HG03139 (cell line): ENCODE data around the gene C5orf22.
"Not testable (repeated sequence)": the region's sequence is repeated elsewhere in the genome, so short reads cannot be mapped to it uniquely, and the experiment has no call there.

ENCODE experiments used
- ATAC-seq: cut with Tn5 transposase; IDR thresholded peaks from one replicate; pipeline ENCODE4 v1.9.1; 2021; ENCODE audit not compliant: unreplicated experiment

The C5orf22 gene

GRCh38 chr5:31531888-31532547, at the start of gene C5orf22, which contains the start of gene DROSHA:
Gene C5orf22, plus strand, starts transcription at chr5:31532301. Its CDS starts 92 bp downstream, at chr5:31532393.
Gene DROSHA, minus strand, starts transcription at chr5:31532093. Its CDS starts 3,034 bp downstream, at chr5:31529059.
- ATAC-seq: peak; percentile 93

GRCh38 chr5:31485376-31486207, 46.5 kb upstream of the C5orf22 start:
- no peak for ATAC-seq

DNA sequence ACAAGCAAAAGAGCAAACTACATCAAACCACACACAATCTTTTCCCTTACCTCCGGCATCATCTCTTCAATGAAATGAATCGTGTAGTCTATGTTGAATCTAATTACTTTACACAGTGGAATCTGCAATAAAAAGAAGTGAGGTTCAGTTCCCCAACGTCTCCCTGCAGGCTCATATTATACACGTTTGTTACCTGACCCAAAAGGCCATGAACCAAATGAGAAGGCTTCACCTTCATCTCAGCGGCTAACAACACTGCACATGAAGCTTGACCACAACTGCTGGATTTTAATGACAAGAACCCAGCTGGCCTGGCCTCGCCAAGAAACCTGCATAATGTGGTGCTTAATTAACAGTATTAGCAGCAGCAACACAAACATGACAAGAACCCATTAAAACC, 45.7 kb upstream of the C5orf22 start:
- ATAC-seq: no peak

DNA sequence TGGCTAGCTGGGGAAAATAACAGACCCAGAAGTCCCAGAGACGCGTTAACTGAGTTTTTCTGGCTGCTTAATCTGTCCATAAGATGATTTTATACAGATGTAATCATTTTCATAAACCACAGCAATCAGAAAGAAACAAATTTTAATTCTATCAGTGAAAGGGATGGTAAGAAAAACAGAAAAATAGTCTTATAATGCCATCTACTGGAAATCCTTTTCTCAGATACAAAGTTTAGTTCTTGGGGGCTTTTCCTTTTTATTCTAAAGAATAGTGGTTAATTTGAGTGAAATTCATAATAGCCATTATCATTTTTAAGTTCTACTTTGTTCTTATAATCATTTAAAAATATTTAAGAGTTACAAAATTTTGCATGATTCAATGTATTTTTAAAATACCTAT, 44.6 kb upstream of the C5orf22 start:
- ATAC-seq: no peak

- ATAC-seq: no peak
Measured at GRCh38 chr5:31492869-31493268, 39.2 kb upstream of the C5orf22 start.

DNA sequence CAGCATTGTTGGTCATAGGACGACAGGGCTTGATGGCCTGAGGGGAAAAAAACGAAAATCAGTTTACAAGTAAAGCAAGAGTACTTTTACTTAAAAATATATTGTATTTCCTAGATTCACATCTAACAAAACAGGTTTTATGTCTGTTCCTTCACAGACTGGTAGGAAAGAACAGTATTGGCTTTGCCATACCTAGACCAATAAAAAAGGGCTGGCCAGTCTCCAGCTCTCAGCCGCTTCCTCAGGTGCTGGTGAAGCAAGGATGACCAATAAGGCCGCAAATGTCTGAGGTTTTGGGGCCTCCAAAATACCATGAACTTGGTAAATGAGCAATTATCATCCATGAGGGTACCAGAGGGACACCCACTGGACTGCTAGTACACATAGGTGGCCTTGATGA, 36.8 kb upstream of the C5orf22 start:
- no peak for ATAC-seq

- ATAC-seq: no peak
Measured at GRCh38 chr5:31496301-31496700, 35.8 kb upstream of the C5orf22 start.

DNA sequence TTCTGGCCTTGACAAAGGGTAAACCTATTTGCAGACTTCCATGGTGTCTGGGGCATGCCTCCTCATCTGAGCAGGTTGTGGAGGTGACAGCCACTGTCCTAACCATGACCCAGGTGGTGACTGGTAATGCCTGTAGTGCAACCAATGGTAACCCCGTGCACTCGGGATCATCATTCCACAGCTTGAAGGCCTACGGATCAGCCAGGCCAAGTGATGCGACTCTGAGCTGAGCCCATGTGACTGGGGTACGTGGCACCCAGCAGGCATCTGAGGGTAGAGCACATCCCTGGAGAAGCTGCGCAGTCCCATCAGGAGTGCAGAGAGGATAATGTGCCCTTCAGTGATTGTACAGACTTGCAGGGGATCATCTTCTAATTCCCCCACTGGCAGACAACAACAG, 35.2 kb upstream of the C5orf22 start:
- ATAC-seq: no peak

GRCh38 chr5:31500256-31500655, 31.8 kb upstream of the C5orf22 start:
- ATAC-seq: no peak

- ATAC-seq: no peak
Measured at GRCh38 chr5:31502506-31502905, 29.6 kb upstream of the C5orf22 start.

DNA sequence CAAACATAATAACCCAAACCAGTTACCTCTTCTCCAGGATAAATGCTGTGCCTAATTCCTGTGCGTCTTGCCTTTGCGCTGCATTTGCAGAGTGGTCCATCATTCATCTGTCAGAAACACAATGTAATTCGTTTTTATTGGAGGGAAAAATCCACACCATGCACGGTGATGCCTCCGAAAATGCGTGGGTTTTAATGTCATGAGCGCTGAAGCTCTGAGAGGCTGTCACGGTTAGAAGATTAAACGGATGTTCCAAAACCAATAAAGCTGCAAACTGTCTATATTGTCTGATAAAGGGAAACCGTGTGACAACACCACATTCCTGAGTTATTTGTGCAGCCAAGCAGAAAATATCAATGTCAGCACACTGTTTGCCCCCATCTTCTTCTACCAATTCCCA, 27.6 kb upstream of the C5orf22 start:
- ATAC-seq: no peak

- no peak for ATAC-seq
Measured at GRCh38 chr5:31511305-31511704, 20.8 kb upstream of the C5orf22 start.

- no peak for ATAC-seq
Measured at GRCh38 chr5:31516802-31517201, 15.3 kb upstream of the C5orf22 start.

GRCh38 chr5:31523041-31523440, 9.1 kb upstream of the C5orf22 start:
- ATAC-seq: no peak

DNA sequence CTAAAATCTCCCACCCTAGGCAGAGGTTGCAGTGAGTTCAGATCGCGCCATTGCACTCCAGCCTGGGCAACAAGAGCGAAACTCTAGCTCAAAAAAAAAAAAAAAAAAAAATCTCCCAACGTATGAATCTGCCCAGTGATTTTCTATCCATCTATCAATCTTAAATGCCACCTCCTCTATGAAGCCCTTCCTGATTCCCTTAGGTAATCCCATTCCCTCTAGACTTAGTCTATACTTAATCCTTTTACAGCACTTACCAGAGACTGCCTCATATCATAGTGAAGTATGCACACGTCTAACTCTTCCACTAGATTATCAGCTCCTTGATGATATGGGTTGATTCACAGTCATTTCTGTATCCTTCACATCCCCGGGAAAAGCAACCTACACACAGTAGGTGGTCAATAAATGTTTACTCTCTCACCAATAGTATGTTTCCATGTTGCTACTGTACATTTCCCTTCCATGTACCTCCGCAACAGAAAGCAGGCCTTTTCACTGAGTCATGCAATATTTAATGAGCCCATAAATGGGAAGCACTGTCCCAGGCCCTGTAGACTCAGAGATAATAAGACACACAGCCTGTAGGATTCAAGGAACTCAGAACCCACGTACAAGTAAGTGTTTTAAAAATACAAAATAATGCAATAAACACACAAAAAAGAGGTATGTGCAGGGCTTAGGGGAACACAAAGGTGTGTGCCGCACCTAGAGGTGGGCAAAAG, 1.4 kb upstream of the C5orf22 start:
- no peak for ATAC-seq

GRCh38 chr5:31531543-31531887, 586 bp upstream of the C5orf22 start:
- ATAC-seq: peak; percentile 30

- no peak for ATAC-seq
Measured at GRCh38 chr5:31534527-31535046, 2.5 kb downstream of the C5orf22 start.

- ATAC-seq: no peak
Measured at GRCh38 chr5:31536873-31537272, 4.8 kb downstream of the C5orf22 start.

GRCh38 chr5:31537349-31537748, 5.2 kb downstream of the C5orf22 start:
- no peak for ATAC-seq

GRCh38 chr5:31537851-31538250, 5.8 kb downstream of the C5orf22 start:
- ATAC-seq: no peak

GRCh38 chr5:31549114-31549513, 17.0 kb downstream of the C5orf22 start:
- not testable (repeated sequence) for ATAC-seq

DNA sequence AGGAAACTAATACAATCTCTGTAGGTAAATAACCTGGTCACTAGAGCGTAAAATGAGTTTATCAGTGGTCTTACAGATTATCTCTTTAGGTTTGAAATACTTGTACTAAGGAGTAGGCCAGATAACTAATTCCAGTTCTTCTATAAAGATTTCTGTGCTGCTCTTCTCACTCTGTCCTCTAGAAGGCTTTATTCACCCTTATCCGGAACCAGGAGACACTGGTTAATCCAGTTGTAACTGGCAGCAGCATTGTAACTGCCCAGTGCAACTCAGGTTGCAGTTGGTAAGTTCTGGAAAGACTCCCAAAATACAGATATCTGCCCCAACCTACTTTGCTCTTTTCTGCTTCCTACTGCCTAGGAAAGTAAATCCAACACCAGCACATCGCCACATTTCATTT, 19.8 kb downstream of the C5orf22 start:
- no peak for ATAC-seq
